OCI-LY3 (cell line): ENCODE measurements around the gene TCEAL3.

Source experiments
- EZH2phosphoT487 ChIP-seq: fragments of 200-600 bp; shearing (Covaris generic); IDR thresholded peaks from 2 replicates; pipeline ENCODE4 v1.6.1; 2018; ENCODE audit warnings: antibody characterized with exemption, mixed run types, low read depth
- TF ChIP-seq, protein P1 (sequence below): fragments of 200-600, 300-600 bp; sonication (generic); IDR thresholded peaks from 2 replicates; pipeline ENCODE4 v1.5.1; 2014; ENCODE audit warnings: antibody characterized with exemption, low read length, low read depth

GRCh38 chrX:103584596-103584995 lies 23.2 kb upstream of the TCEAL3 start:
- TF ChIP-seq, protein P1, sequence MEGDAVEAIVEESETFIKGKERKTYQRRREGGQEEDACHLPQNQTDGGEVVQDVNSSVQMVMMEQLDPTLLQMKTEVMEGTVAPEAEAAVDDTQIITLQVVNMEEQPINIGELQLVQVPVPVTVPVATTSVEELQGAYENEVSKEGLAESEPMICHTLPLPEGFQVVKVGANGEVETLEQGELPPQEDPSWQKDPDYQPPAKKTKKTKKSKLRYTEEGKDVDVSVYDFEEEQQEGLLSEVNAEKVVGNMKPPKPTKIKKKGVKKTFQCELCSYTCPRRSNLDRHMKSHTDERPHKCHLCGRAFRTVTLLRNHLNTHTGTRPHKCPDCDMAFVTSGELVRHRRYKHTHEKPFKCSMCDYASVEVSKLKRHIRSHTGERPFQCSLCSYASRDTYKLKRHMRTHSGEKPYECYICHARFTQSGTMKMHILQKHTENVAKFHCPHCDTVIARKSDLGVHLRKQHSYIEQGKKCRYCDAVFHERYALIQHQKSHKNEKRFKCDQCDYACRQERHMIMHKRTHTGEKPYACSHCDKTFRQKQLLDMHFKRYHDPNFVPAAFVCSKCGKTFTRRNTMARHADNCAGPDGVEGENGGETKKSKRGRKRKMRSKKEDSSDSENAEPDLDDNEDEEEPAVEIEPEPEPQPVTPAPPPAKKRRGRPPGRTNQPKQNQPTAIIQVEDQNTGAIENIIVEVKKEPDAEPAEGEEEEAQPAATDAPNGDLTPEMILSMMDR, result no peak
- no peak for TF ChIP-seq EZH2phosphoT487
